Glutamatergic neuron (in vitro differentiated cells): ENCODE results near the gene DSCAML1. TPM values are rescaled to one million over a fixed set of nuclear protein-coding genes. Genes with fewer than 3 reads are reported as not detected.

Experiments
- DNase-seq: peaks from one replicate; pipeline ENCODE4 v3.0.0; 2022
- H3K27ac Mint-ChIP-seq: one replicate; pipeline ENCODE4 v1.8.0; 2020; ENCODE audit warnings: mild to moderate bottlenecking, mixed read lengths, inconsistent platforms; ENCODE audit not compliant: unreplicated experiment
- H3K27me3 Mint-ChIP-seq: one replicate; pipeline ENCODE4 v1.8.0; 2020; ENCODE audit warnings: mild to moderate bottlenecking, moderate library complexity, mixed read lengths, inconsistent platforms; ENCODE audit not compliant: unreplicated experiment
- H3K36me3 Mint-ChIP-seq: one replicate; pipeline ENCODE4 v1.8.0; 2020; ENCODE audit warnings: mild to moderate bottlenecking, mixed read lengths, inconsistent platforms; ENCODE audit not compliant: unreplicated experiment
- H3K4me1 Mint-ChIP-seq: one replicate; pipeline ENCODE4 v1.8.0; 2020; ENCODE audit warnings: mild to moderate bottlenecking, low read depth, mixed read lengths, inconsistent platforms; ENCODE audit not compliant: unreplicated experiment
- H3K4me3 Mint-ChIP-seq: one replicate; pipeline ENCODE4 v1.8.0; 2020; ENCODE audit warnings: mild to moderate bottlenecking, mixed read lengths, inconsistent platforms; ENCODE audit not compliant: unreplicated experiment
- H3K9me3 Mint-ChIP-seq: one replicate; pipeline ENCODE4 v1.8.0; 2020; ENCODE audit warnings: mild to moderate bottlenecking, moderate library complexity, mixed read lengths, inconsistent platforms; ENCODE audit not compliant: unreplicated experiment
- CTCF ChIP-seq: fragments of 200-600 bp; sonication (generic); IDR thresholded peaks from one replicate; pipeline ENCODE4 v1.5.0; 2021; ENCODE audit not compliant: partially characterized antibody, unreplicated experiment
- total RNA-seq: library from RNA; stranded (reverse); fragmentation: NEBNext Ultra II Directional; extraction: Animal tissue kit (Norgen Biotek cat#: 25700); gene quantifications from one replicate; pipeline ENCODE4 v1.2.1, GENCODE V29; 2021; ENCODE audit not compliant: unreplicated experiment

Gene DSCAML1
- total RNA-seq, 1 donor from 2014 or later, result 0.07 TPM

GRCh38 chr11:117473481-117474091, 323.4 kb downstream of the DSCAML1 start:
- DNase-seq, result no peak
- Mint-ChIP-seq H3K4me1 (no peaks in the 10 kb centered on the region), H3K27ac (no peak overlapping the region), H3K36me3 (no peaks in the 10 kb centered on the region), H3K9me3 (peaks cover 2% of the 10 kb centered on the region), H3K27me3 (peaks cover 2% of the 10 kb centered on the region), H3K4me3 (no peak overlapping the region)
- TF ChIP-seq CTCF, result no peak

- no peak for DNase-seq
- Mint-ChIP-seq H3K36me3 (no peaks in the 10 kb centered on the region), H3K4me1 (no peaks in the 10 kb centered on the region), H3K27me3 (peaks cover 2% of the 10 kb centered on the region), H3K4me3 (no peak overlapping the region), H3K9me3 (peaks cover 2% of the 10 kb centered on the region), H3K27ac (no peak overlapping the region)
- TF ChIP-seq CTCF, result no peak
These were observed 325.2 kb downstream of the DSCAML1 start for GRCh38 chr11:117471776-117472175.

DNA sequence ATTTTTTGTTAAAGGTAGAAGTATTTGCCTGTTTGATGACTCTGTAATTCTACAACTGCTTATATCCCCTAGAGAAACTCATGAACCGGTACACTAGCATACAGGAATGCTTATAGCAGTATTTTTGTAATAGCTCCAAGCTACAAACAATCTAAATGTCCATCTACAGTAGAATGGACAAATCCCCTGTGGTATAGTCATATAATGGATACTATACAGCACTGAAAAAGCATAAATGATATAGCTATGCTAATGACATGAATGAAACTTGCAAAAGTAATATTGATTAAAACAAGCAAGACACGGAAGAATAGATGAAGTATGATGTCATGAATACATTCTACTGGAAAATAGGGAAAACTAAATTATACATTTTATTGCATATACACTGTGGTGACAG, 326.4 kb downstream of the DSCAML1 start:
- H3K27ac Mint-ChIP-seq, result no peak overlapping the region
- H3K4me1 Mint-ChIP-seq, result no peaks in the 10 kb centered on the region
- H3K9me3 Mint-ChIP-seq, result peaks cover 2% of the 10 kb centered on the region
- DNase-seq, result no peak
- peaks cover under 1% of the 10 kb centered on the region for H3K36me3 Mint-ChIP-seq
- no peak for TF ChIP-seq CTCF
- peaks cover 1% of the 10 kb centered on the region for H3K27me3 Mint-ChIP-seq
- no peak overlapping the region for H3K4me3 Mint-ChIP-seq

DNA sequence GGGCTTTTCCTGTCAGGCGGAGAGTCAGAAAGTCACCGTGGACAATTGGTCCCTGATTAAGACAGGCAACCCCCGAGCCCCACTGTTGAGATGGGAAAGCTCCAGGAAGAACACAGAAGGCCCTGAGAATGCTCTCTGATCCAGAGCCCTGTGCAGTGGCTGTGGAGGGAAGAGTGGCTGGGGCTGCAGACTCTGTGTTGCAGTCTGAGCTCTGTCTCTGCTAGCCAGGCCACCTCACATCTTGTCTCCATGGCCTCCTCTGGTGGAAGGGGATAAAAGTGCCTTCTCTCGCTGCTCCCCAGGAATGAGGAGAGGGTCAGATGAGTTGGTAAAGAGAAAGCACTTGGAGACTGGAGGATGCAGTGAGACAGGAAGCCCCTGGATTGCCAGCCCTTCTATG, 328.1 kb downstream of the DSCAML1 start:
- no peak for DNase-seq
- Mint-ChIP-seq H3K4me1 (peaks cover 3% of the 10 kb centered on the region), H3K4me3 (no peak overlapping the region), H3K27me3 (peaks cover 5% of the 10 kb centered on the region), H3K9me3 (peaks cover 4% of the 10 kb centered on the region), H3K36me3 (peaks cover 5% of the 10 kb centered on the region), H3K27ac (no peak overlapping the region)
- no peak for TF ChIP-seq CTCF

DNA sequence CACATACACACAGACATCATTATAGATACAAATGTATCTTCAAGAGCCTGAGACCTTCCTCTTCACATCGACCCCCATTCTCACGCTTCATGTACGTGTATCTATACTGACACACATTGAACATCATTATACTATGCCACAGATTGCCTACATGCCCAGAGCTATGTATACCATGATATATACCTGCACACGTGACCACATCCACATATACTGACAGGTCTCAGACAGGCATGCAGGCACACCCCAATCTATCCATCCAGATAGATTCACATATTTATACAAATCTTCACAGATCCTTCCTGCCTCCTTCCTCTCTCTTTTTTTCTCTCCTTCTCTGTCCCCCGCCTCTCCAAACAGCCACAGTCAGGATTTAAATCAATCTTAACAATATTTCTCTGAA, 329.2 kb downstream of the DSCAML1 start:
- H3K27me3 Mint-ChIP-seq, result peaks cover 5% of the 10 kb centered on the region
- H3K4me3 Mint-ChIP-seq, result no peak overlapping the region
- no peak for DNase-seq
- peaks cover 3% of the 10 kb centered on the region for H3K4me1 Mint-ChIP-seq
- H3K27ac Mint-ChIP-seq, result no peak overlapping the region
- peaks cover 5% of the 10 kb centered on the region for H3K36me3 Mint-ChIP-seq
- peaks cover 4% of the 10 kb centered on the region for H3K9me3 Mint-ChIP-seq
- no peak for TF ChIP-seq CTCF
